GM19324 (cell line): ENCODE data around the gene SIRT5.

Experiments used
- ATAC-seq: cut with Tn5 transposase; IDR thresholded peaks from one replicate; pipeline ENCODE4 v1.9.1; 2021; ENCODE audit warnings: mild to moderate bottlenecking, moderate library complexity; ENCODE audit not compliant: unreplicated experiment, low FRiP score

SIRT5 gene

DNA sequence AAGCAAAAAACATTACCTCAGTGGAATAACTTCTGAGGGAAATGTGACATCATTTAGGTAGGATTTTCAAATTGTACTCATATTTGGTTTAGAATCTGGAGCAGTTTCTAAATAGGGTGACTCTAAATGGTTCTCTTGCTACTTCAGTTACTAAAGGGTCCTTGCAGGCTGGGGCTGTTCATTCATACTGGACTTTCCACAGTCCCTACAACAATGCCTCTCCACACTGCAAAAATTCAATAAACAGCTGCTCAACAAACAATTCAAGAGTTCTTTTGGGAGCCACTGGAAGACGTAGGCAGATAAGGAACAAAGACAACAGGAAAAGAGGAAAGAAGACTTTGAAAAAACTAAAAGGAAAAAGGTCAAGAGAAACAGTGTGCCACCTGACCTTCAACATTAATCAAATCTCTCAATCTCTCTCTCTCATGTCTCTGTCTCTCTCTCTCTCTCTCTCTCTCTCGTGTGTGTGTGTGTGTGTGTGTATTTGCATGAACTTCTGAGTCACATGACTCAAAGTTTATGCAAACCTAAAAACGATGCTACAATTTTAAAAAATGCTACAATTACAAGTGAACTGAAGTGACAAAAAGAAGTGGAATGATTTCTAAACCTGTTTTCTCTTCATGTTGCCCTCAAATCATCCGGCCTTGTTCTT lies 55.2 kb downstream of the SIRT5 start:
- ATAC-seq = no peak

DNA sequence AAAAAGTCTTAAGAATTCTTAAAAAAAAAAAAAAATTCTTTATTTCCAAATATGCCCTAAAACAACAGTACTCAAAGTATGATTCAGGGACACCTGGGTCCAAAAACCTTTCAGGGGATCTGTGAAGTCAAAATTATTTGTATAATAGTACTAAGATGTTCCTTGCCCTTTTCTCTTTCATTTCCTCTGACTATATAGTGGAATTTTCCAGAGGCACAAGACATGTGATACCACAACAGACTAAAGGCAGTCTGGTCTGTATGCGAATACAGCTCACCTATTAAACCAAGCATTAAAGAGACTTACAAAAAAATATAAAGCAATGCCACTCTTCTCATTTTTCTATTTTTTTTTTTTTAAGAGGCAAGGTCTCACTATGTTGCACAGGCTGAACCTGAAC lies 56.1 kb downstream of the SIRT5 start:
- no peak for ATAC-seq

- ATAC-seq = no peak
These were observed 58.9 kb downstream of the SIRT5 start for GRCh38 chr6:13633343-13633742.

GRCh38 chr6:13635948-13636658 lies 61.7 kb downstream of the SIRT5 start:
- no peak for ATAC-seq

DNA sequence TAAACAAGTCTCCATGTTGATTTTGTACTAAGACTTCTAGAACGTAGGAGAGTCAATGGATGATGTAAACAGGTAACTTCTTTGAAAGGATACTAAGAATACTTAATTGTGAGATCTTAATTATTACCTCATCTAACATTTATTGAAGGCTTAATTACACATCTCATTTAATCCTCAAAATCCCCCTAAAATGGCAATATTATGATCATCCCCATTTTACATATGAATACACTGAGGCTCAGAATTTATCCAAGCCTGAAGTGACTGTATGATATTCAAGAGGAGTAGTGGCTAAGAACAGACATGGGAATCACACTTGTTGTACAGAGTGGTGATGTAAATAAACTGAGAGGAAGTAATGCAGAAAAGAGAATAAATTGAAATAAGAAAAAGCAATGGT lies 63.6 kb downstream of the SIRT5 start:
- ATAC-seq = no peak

DNA sequence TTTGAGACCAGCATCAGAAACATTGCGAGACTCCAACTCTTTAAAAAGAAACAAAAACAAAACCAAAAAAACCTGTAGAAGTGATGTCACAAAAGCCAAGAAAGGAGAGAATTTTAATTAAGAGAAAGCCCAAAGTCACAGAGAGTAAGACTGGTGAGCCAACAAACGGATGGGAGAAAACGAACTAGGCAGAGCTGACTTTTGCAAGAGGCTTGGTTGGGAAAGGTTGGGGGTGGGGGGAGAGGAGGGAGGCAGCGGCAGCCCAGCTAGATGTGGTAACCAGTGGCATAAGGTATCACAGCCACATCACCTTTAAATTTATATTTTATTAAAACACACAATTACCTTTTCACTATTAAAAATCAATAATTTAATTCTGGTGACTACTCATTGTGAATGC lies 64.2 kb downstream of the SIRT5 start:
- no peak for ATAC-seq

DNA sequence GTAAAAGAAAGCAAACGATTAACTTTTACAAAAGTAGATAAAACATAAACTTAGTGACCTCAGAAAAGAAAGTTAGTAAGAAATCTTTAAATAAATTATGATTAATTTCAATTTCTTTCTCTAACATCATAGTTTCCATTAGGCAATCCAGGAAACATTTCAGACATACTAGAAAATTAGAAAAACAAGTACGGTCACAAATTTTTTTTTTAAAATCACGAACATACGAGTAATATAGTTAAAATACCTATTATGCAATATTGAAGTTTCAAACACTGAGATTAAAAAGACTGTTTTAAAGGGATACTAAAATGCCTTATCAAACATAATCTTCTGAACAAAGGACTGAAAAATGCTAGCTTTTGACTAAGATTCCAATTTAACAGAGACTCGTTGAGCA lies 66.9 kb downstream of the SIRT5 start:
- no peak for ATAC-seq

GRCh38 chr6:13643125-13643524 lies 68.7 kb downstream of the SIRT5 start:
- ATAC-seq = no peak

GRCh38 chr6:13648850-13649249 lies 74.4 kb downstream of the SIRT5 start:
- no peak for ATAC-seq

GRCh38 chr6:13649393-13649792 lies 75.0 kb downstream of the SIRT5 start:
- no peak for ATAC-seq

DNA sequence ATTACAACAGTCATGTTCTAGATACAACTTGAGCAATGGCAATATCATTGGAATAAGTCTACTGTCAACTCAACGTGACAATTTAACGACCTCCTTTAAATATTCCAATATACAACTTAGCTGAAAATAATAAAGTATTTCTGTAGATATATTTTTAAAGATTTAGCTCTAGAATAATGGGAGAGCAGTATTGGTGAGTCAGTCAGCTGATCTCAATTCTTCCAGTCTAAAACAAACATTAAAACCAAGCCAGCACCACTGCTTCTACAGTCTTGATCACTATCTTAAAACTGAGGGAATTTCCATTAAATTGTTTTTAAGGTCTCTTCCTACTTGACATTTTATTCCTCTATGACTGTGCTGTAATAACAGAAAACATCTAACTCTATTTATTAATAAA lies 78.9 kb downstream of the SIRT5 start:
- ATAC-seq = no peak

GRCh38 chr6:13654496-13654895 lies 80.1 kb downstream of the SIRT5 start:
- no peak for ATAC-seq

GRCh38 chr6:13655700-13656099 lies 81.3 kb downstream of the SIRT5 start:
- ATAC-seq = no peak

DNA sequence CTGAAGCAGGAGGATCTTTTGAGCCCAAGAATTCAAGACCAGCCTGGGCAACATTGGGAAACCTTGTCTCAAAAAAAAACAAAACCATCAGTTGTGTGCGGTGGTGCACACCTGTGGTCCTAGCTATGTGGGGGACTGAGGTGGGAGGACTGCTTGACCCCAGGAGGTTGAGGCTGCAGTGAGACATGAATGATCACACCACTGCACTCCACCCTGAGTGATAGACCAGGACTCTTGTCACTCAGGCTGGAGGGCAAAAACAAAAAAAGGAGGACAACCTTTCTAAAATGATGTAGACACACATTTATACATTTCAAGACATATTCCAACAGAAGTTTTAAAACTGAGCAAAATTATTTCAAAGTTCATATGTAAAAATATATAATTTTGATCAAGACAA lies 85.9 kb downstream of the SIRT5 start:
- no peak for ATAC-seq

- ATAC-seq = no peak
These were observed 86.5 kb downstream of the SIRT5 start for GRCh38 chr6:13660893-13661292.

- ATAC-seq = no peak
These were observed 87.2 kb downstream of the SIRT5 start for GRCh38 chr6:13661647-13662046.

DNA sequence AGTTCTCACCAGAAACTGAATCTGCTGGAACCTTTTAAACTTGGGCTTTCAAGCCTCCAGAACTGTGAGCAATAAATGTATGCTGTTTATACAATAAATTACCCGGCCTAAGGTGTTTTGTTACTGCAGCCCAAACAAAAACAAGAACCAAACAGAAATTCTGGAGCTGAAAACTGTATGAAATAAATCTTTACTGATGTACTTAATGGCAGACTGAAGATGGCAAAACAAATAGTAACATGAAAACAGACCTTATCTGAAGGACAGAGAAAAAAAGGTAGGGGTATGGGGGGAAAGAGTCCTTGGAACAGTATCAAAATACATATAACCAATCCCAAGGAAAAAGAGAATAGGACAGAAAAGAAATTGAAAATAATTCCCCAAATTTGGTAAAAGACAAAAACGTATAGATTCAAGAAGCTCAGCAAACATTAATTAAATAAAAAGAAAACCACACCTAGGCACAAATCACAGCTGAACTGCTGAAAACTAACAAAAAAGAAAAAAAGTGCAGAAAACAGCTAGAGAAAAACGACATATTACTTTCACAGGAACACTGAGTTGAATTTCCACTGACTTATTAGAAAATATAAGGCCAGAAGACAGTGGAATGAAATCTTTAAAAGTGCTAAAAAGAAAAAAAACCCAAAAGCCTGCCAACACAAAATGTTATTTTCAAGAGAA lies 88.4 kb downstream of the SIRT5 start:
- ATAC-seq = no peak

GRCh38 chr6:13663986-13664385 lies 89.6 kb downstream of the SIRT5 start:
- no peak for ATAC-seq
